A673 (cell line): ENCODE measurements around the gene ADAMTS2.

ENCODE experiments used
- CTCF ChIP-seq: fragments of 300-800, 200-600 bp; sonication (generic); conservative IDR thresholded peaks from 2 replicates; pipeline ENCODE4 v1.5.1; 2017; ENCODE audit warnings: low read depth, mild to moderate bottlenecking, antibody characterized with exemption, low read length, moderate library complexity, mixed read lengths
- EZH2 ChIP-seq: fragments of 200-600 bp; sonication (generic); IDR thresholded peaks from 2 replicates; pipeline ENCODE4 v1.6.1; 2017; ENCODE audit warnings: borderline replicate concordance, low read depth, mild to moderate bottlenecking, mixed read lengths, antibody characterized with exemption, low read length; ENCODE audit not compliant: poor library complexity, severe bottlenecking

- TF ChIP-seq CTCF (no peak), EZH2 (no peak)
These were observed 32.3 kb upstream of the ADAMTS2 start for GRCh38 chr5:179377421-179378115.
